HS-5 (cell line): ENCODE measurements around the gene MTA1.

ENCODE experiments used
- DNase-seq: peaks from one replicate; pipeline ENCODE4 v3.0.0-alpha.2; 2012; ENCODE audit warnings: low read depth

MTA1 gene

DNA sequence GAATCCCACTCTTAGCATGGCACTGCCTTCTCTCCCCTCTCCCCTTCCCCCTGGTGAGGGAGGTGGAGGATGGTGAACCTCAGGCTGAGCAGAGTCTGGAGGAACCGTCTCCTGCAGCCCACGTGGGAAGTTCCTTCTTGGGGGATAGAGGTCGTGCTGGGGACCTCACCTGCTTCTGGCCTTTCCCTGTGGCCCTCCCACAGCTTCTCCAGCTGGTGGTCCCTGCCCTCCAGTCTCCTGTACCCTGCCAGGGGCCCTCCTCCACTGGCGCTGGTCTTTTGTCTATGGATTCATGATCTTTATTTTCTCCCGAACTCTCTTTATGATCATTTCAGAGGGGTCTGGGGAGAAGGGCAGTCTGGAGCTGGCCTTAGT is 9.0 kb upstream of the MTA1 start:
- no peak for DNase-seq

DNA sequence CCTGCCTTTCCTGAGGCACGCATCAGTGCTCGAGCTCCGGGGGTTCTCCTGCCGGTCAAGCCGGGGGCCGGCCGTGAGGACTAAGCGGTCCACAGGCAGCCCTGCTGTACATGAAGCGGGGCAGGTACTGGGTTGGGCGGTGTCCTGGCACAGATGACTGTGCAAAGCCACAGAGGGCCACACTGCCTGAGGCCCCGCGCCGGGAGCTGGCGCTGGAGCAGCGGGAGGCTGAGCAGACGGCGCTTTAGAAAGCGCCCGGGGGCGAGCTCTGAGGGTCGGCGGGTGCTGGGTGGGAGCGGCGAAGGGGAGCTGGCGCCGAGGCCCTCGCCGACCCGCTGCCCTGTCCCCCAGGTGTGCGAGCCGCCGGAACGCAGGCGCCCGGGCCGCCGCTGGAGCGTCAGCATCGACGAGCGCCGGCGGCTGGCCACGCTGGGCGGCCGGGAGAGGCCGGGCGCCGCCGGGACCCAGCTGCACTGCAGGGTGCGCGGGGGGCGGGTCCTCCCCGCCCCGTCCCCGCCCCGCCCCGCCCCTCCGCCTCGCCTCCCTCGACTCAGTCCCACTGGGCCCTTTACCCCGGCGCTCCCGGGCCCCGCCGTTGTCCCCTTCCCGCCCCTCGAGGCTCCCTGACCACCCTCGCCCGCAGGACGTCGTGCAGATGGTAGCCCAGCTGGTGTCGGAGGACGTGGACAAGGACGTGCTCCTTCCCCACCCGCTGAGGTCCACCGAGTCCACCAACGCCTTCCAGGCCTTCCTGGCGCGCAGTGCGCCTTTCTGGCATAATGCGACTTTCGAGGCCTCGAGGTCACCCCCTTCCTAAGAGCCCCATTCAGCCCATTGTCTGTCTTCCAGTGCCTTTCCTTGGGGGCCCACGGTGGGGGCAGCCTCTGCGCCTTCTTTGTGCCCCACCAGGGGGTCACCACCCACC is 8.3 kb upstream of the MTA1 start:
- no peak for DNase-seq

DNA sequence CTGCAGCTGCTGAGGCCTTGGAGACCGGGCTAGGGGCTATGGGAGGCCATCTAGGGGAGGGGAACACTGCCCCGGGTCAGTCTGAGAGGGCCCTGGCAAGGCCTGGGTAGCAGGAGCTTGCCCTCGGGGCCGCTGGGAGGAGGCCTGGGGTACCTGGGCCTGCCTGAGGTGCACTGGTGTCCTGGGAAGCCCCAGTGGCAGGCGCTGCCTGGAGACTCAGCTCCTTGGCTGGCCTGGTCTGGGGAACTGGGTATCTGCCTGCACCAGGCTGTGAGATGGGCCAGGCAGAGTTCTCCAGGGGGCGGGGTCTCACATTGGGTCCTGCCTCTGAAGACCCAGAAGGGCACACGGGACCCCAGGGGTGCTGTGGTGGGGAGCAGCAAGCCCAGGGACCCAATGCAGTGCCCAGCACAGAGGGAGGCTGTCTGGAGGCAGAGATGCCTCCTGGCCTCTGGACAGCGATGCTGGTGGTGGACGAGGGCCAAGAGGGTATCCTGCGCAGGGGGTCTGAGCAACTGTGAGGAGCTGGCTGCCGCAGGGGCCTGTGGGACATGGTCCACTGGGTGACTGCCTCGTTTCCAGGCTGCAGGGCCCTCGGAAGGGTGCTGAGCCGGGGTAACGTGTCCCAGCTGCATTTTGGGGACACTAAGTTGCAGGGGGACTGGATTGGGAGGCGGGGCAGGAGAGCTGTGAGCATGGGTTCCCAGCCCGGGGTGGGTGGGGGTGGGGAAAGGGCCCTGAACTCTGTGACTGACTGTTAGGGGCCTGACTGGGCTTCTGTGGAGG is 7.4 kb upstream of the MTA1 start:
- DNase-seq, result no peak

DNA sequence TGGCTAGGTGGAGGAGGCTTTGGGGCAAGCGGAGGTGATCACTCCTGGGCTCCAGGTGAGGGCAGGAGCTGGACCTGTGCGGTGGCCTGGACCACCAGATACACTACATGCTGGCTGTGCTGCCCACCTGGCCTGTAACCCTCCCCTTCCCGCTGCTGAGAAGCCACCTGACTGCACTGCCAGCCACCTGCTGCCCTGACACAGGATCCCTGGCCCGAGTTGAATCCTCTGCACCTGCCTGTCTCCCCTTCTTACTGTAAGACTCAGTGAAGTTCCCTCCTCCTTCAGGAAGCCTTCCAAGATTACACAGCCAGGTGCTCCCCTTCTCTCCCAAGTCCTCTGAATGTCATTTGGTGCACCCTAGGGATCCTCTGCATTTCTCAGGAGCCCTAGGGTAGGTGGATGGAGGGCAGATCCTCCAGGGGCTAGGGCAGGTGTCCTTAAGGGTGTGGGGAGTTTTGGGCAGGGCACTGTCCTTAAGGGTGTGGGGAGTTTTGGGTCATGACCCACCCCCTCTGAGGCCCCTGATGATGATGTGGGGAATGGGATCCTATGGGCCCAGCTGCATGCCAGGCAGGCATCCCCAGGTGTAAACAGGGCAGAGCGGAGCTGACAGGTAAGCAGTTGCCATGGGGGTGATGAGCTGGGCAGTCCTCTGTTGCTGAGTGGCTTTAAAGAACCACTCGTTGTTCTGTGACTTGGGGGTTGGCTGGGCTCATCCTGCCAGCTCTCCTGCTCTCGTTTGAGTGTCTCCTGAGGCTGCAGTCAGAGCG is 6.7 kb upstream of the MTA1 start:
- no peak for DNase-seq

DNA sequence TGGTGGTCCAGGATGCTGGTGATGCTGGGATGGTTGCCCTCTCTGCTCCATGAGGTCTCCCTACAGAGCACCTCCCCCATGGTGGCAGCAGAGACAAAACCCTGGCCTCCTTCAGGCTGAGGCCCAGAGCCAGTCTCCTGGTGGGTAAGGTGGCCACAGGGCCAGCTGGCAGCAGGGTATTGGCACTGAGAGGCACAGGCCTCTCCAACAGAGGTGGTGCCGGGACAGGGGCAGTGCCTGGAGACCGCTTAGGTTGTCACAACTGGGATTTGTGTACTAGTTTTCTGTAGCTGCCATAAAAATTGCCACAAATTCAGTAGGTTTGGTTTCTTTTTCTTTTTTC is 6.1 kb upstream of the MTA1 start:
- DNase-seq, result no peak

DNA sequence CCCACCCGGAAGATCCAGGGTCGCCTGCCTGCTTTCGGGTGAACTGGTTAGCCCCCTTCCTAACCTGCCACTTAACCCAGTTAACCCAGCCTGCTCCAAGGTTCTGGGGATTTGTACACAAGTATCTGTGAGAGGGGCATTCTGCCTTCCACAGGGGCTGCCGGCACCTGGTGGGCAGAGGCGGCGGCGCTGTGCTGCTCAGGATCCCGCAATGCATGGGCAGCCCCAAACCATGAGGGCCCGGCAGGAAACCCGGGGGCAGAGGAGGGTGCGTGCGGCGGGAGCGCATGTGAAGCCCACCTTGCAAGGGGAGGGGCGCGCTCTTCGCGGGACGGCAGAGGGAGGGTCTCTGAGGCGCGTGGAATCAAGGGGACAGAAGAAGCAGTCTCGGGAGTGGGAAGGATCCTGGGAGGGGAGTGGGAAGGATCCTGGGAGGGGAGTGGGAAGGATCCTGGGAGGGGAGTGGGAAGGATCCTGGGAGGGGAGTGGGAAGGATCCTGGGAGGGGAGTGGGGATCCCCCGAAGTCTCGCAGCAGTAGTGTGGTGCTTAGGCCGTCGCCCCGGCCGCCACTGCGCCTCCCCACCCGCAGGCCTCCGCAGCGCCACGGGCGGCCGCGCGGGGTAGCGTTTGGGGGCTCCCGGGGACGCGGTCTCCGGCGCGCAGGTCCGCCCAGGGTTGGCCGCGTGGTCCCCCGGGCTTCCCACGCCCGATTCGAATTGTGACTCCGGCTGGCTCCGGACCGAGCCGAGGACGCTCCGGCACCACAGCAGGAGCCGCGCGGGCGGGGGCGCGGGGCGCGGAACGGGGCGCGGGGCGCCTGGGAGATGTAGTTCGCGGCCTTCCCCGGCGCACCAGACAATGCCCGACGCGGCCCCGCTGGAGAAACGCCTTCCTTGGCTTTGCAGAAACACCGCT is 4.9 kb upstream of the MTA1 start:
- DNase-seq, result no peak

DNA sequence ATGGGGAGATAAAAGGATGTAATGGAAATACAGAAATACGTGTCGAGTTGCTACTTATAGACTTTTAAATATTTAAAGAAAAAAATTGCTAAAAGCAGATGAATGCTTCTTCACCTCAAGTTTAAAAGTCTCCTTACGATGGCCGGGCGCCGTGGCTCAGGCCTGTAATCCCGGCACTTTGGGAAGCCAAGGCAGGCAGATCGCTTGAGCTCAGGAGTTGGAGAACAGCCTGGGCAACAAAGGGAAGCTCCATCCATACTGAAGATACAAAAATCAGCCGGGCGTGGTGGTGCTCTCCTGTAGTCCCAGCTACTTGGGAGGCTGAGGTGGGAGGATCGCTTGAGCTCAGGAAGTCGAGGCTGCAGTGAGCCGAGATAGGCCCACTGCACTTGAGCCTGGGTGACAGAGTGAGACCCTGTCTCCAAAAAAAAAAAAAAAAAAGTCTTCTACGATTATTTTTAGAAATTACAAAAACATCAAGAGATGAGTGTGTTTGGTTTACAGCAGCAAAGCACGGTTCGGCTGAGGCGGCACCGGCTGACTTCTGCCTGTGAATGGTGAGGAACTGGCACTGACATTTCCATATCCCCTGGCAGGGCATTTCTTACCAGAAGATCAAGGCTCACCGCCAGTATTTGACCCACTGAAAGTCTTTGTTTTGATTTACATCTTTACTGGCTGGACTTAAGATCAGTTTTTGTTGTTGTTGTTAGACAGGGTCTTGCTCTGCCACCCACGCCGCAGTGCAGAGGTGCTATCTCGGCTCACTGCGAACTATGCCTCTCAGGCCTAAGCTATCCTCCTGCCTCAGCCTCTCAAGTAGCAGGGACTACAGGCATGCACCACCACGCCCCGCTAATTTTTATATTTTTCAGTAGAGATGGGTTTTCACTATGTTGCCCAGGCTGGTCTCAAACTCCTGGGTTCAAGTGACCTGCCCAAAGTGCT is 3.9 kb upstream of the MTA1 start:
- DNase-seq, result no peak

DNA sequence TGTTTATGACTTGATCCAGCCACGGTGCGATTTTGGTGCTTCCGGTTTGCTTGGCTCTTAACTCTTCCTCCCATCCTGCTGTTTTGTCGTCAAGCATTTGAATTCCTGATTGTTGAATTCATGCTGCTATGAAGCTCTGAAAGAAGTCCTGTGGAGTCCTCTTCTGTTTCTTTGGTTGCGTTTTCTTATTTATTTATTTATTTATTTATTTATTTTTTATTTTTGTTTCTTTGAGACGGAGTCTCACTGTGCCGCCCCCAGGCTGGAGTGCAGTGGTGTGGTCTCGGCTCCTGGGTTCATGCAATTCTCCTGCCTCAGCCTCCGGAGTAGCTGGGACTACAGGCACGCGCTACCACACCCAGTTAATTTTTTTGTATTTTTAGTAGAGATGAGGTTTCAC is 3.0 kb upstream of the MTA1 start:
- no peak for DNase-seq

DNA sequence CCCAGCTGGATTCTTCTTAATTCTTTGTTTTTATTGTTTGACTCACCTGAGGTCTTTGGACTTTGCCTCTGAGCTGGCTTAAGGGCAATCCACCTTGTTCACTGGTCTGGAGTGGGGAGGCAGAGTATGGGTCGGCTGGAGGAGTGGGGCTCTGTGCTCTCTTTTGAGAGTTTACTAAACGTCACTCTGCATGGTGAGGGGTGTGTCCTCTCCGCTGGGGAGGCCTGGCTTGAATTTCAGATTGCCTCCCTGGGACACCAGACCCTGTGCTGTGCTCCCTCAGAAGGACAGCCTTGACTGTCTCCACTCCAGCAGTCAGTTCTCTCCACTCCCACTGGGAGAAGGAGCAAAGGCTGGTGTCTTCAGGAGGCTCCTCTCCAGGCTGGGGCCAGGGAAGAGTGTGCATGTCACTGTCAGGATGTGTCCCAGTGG is 1.9 kb upstream of the MTA1 start:
- DNase-seq, result no peak

DNA sequence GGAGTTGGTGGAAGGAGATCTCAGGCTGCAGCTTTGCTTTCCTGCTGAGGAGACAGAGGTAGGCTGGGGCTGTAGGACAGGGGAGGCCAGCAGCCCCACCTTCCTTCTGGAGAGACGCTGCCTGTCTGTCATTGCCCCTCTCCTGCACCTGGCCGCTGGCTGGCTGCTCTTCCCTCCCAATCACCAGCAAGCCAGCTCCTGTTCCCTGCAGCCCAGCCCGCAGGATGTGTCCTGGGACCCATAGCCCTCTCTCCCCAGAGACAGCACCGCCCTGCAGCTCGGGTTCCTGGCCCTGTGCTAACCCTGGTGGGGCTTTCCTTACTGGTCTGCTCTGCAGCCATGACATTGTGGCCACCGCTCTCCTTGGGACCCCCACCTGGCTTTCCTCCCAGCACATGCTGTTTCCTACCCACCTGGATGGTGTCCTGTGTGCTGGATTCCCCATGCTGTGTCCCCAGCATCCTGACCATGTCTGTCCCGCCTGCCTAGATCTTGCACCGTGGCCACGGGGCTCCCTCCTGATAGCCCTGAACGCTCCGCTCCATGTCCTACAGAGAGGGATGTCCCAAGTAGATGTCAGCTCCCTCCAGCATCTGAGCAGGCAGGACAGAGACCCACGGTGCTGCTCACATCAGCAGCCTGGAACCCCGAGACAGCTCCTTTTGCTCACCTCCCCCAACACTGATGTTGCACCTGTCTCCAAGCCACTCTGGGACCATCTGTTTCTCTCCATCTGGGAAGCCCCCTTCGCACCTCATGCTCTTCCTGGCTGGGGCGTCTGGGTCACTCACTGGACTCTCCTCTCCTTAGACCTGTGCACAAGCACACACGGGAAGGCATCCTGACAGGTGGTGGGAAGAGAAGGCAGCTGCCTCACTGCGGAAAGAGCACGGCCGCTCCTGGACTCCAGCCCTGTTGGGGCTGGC is 1.1 kb upstream of the MTA1 start:
- DNase-seq, result no peak

DNA sequence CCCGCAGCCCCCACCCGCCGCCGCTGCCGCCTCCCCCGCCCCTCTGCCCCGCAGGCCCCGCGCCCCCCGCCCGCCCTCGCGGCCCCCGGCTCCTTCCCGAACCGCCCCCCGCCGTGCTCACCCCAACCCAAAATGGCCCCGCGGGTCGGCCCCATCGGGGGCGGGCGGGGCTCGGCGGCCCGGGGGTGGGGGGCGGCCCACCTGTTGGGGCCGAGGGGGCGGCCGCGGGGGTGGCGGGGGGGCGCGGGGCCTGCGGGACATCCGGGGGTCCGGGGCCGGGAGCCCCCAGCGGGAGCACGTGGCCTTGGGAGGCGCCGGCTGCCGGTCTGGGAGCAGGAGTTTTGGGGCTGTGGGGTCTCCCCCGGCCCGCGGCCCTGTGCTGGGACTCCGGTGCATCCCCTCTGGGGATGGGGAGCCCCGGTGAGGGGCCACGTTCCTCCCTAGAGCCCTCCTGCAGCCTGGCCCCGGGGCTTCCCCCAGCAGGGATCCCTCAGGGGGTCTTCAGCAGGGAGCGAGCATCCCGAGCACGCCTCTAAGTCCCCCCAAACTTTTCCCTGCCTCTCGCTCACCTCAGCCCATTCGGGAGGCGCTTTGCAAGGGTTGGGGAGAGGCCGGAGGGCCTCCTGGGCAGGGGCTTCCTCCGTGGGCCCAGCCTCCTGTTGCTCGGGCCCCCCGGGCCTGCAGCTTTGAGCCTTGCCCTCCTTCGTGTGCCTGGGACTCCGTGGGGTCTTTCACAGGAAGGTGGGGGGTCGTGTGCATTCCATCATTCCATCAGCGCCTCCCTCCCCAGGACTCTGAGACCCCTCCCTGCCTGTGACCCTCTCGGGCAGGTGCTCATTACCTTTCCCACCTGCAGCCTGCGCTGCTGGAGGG is 710 bp downstream of the MTA1 start:
- no peak for DNase-seq

DNA sequence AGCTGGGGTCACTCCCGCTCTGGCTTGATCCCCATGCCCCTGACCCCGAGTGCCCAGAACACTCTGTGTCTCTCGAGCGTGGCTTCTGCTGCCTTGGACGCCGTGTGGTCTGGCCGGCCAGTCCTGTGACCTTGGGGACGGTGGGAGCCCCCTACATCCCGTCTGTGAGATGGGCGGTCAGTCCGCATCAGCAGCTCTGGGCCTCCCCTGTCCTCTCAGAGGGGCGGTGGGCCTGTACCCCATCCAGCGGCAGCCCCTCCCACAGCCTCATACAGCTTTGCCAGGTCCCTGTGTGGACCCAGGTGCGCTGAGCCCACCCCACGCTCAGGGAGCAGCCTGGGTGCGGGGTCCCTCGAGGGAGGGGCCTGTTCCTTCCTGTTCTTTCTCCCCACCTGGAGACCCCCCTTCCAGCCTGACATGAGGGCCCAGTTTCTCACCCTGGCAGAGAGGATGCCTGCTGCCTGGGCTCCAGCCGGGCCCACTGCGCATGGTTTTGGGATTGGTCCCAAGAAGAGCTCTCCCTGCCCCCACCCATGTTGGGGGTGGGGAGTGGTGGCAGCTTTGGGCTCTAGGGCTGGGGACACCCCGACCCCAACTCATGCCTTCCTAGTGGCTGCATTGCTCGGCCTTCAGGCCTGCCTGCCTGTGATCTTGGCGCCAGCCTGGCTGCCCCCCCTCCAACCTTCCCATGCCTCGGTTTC is 1.5 kb downstream of the MTA1 start:
- no peak for DNase-seq

DNA sequence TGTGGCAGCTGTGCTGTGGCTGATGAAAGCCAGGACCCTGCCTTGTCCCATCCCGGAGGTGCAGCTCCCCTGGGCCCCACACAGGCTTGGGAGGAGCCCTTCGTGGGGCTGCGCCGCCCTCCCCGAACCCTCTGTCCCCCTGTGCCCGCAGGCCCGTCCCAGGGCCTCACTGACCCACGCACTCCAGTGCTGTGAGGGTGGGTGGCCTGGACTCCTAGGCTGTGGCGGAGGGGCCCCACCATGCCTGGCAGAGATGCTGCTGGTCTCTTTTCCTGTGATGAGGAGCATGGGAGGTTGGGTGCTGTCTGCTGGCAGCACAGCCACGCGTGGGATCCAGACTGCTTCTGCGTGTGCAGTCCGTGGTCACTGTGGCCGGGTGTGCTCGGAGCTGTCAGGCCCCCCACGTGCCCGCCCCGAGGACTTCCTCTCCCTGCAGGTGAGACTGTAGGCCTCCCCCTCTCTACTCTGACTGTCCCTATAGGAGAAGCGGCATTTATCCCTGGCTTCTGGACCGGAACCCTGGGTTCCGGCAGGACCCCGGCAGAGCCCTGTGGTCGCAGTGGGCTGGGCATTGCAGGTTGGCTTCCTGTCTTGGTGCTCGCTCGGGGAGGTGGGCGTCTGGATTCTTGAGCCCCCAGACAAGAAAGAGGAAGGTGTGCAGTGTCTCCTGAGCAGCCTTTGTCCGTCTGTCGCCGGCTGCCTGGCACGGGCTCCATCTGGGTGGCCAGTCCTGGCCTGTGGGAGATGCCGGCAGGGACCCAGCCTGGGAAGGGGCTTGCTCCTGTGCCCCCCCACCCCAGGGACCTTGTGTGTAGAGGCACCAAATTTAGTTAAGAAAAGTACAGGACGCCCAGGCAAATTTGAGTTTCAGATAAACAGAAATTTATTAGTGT is 2.3 kb downstream of the MTA1 start:
- DNase-seq, result no peak

DNA sequence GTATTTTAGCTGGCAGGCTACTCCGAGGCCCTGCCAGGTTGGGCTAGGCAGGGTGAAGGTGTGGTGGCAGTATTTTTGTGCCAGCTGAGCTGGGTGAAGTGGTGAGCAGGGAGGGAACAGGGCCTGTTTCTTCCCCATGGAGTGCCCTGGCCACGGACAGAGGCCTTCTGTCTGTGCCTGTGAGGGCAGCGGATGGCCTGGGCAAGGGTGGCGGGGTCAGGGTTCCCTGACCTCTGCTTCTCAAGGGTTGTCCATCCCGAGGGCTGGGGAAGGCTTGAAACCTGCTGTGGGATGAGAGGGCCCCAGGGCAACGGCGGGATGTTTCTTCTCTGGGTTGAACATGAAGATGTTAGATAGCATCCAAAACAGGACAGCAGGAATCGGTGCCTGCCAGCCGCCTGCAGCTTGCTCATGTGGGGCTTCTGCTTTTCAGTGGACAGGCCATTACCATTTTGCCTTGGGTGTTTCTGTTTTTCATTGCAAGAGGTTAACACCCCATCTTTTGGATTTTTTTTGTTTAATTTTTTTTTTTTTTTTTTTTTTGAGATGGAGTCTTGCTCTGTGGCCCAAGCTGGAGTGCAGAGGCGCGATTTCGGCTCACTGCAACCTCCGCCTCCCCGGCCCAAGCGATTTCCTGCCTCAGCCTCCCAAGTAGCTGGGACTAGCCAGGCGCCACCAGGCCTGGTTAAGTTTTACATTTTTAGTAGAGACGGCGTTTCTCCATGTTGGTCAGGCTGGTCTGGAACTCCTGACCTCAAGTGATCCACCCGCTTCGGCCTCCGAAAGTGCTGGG is 3.3 kb downstream of the MTA1 start:
- no peak for DNase-seq

DNA sequence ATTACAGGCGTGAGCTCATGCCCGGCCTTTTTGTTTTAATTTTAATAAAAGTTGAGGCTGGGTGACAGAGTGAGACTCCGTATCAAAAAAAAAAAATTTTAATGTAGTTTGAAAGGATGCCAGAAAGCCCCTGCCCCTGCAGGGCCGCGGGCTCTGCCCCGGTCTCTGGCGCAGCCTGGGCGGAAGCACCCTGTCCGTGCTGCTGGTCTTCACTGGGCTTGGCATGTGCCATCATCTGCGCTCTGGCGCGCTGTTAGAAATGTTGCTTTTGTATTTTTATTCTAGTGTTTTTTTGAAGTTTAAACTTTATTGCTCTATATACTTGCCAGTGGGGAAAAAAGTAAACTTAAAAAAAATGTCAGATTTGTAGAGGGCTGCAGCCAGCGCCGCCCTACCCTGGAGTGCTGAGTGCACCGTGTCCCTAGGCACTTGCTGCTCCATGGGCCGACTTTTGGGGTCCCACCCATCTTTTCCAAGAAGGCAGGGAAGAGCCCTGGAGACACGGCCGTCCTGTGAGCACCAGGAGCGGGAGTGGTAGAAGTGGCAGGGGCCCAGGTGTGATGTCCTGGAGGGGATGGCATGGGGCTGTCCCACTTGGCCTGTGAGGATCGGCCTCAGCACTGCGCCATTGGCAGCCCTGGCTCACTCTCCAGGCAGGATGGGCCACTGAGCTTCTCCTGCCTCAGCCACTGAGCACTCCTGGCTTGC is 4.0 kb downstream of the MTA1 start:
- DNase-seq, result no peak
